CD4-positive, alpha-beta T cell (primary cell): ENCODE results near the gene AUTS2. TPM values are rescaled to one million over a fixed set of nuclear protein-coding genes. Genes with fewer than 3 reads are reported as not detected.

Source experiments
- ATAC-seq: fragments of 200-7000 bp; cut with Tn5 transposase; one replicate; pipeline ENCODE4 v1.10.0; 2022; ENCODE audit warnings: mild to moderate bottlenecking; ENCODE audit not compliant: poor library complexity
- CTCF ChIA-PET: fragments of 350-600 bp; sonication (Branson Sonifier 250); formaldehyde crosslinking; loops from one replicate; lab custom pipeline; 2021; ENCODE audit warnings: antibody characterized with exemption, inconsistent platforms; lab: Charles Lee
- POLR2A ChIA-PET: fragments of 350-600 bp; sonication (Branson Sonifier 250); formaldehyde crosslinking; loops from one replicate; lab custom pipeline; 2021; ENCODE audit warnings: antibody characterized with exemption, inconsistent platforms; lab: Charles Lee
- DNase-seq, 14 experiments: peaks; one replicate each; pipeline ENCODE4 v3.0.0-alpha.2; 2013 to 2020; ENCODE audit warnings: mixed read lengths in 2 of 14
- H3K27ac ChIP-seq, 2 donors: one replicate each; pipeline versions ENCODE4 v1.5.1 to v1.7.0; 2013; ENCODE audit warnings: low read length in 2 of 2, low read depth in 1 of 2, mild to moderate bottlenecking in 1 of 2
- H3K27me3 ChIP-seq, 2 experiments: 1 replicate in 1 of 2; 2 replicates in 1 of 2; pipeline versions ENCODE4 v1.6.1 to v1.7.0; 2013; ENCODE audit warnings: low read length in 2 of 2, control low read depth in 1 of 2, mild to moderate bottlenecking in 1 of 2, moderate library complexity in 1 of 2; ENCODE audit not compliant: insufficient read depth in 2 of 2, control insufficient read depth in 1 of 2
- H3K36me3 ChIP-seq: one replicate; pipeline ENCODE4 v1.6.1; 2013; ENCODE audit warnings: low read length, control low read depth; ENCODE audit not compliant: insufficient read depth
- H3K4me1 ChIP-seq: one replicate; pipeline ENCODE4 v1.6.1; 2013; ENCODE audit warnings: low read length, control low read depth; ENCODE audit not compliant: insufficient read depth
- H3K4me3 ChIP-seq: one replicate; pipeline ENCODE4 v1.5.1; 2013; ENCODE audit warnings: mild to moderate bottlenecking, low read length, moderate library complexity
- H3K9me3 ChIP-seq, 2 experiments: 1 replicate in 1 of 2; 2 replicates in 1 of 2; pipeline versions ENCODE4 v1.6.1 to v1.7.0; 2013; ENCODE audit warnings: low read length in 2 of 2, mild to moderate bottlenecking in 2 of 2, control low read depth in 1 of 2, moderate library complexity in 1 of 2; ENCODE audit not compliant: control insufficient read depth in 1 of 2, insufficient read depth in 1 of 2
- H3K27ac Mint-ChIP-seq: one replicate; pipeline ENCODE4 v1.8.0; 2020; ENCODE audit warnings: mixed read lengths
- H3K27me3 Mint-ChIP-seq: one replicate; pipeline ENCODE4 v1.8.0; 2021; ENCODE audit warnings: mixed read lengths
- H3K36me3 Mint-ChIP-seq: one replicate; pipeline ENCODE4 v1.8.0; 2021; ENCODE audit warnings: low read depth, mixed read lengths
- H3K4me1 Mint-ChIP-seq: one replicate; pipeline ENCODE4 v1.8.0; 2021; ENCODE audit warnings: low read depth, mixed read lengths
- H3K4me3 Mint-ChIP-seq: one replicate; pipeline ENCODE4 v1.8.0; 2020; ENCODE audit warnings: mild to moderate bottlenecking, mixed read lengths
- H3K9me3 Mint-ChIP-seq: one replicate; pipeline ENCODE4 v1.8.0; 2020; ENCODE audit warnings: mixed read lengths
- CTCF ChIP-seq: fragments of 200-600 bp; IDR thresholded peaks from one replicate; pipeline ENCODE4 v1.8.0; 2022; ENCODE audit warnings: antibody characterized with exemption, mild to moderate bottlenecking
- intact Hi-C, 2 experiments: fragments of 100-400 bp; cut with DNase I in 1 of 2; cut with micrococcal nuclease in 1 of 2; formaldehyde crosslinking; loops; one replicate each; pipeline versions ENCODE4 v1.15.1 to v1.9.0; 2023 to 2025; cut with DNase I, micrococcal nuclease
- total RNA-seq, 174 experiments: library from RNA in 2 of 174; stranded (reverse) in 2 of 174; gene quantifications; one replicate each; pipeline ENCODE4 v1.2.3 and lab custom pipeline; 2021 to 2026

AUTS2 gene
- total RNA-seq, 2 experiments from 2014 or later = 43.6 to 47.6 TPM

GRCh38 chr7:70663680-70664079, 1065.4 kb downstream of the AUTS2 start:
- no peak overlapping the region for H3K27ac Mint-ChIP-seq
- Histone ChIP-seq H3K27ac (no peak overlapping the region), H3K4me1 (peaks cover 26% of the 10 kb centered on the region), H3K27me3 (no peaks in the 10 kb centered on the region), H3K9me3 (peaks cover 0 to 6% of the 10 kb centered on the region in 2 experiments), H3K36me3 (no peaks in the 10 kb centered on the region), H3K4me3 (no peak overlapping the region)
- intact Hi-C loops = no loop called here
- TF ChIP-seq CTCF = no peak
- ATAC-seq (no peak), DNase-seq (no peak)
- ChIA-PET POLR2A (no interaction called here), CTCF (no interaction called here)
- H3K9me3 Mint-ChIP-seq = no peaks in the 10 kb centered on the region
- H3K4me3 Mint-ChIP-seq = no peak overlapping the region
- peaks cover 25% of the 10 kb centered on the region for H3K4me1 Mint-ChIP-seq
- H3K36me3 Mint-ChIP-seq = no peaks in the 10 kb centered on the region
- no peaks in the 10 kb centered on the region for H3K27me3 Mint-ChIP-seq

GRCh38 chr7:70665997-70666396, 1067.7 kb downstream of the AUTS2 start:
- no peak overlapping the region for H3K4me3 ChIP-seq
- no peaks in the 10 kb centered on the region for H3K36me3 ChIP-seq
- Mint-ChIP-seq H3K9me3 (no peaks in the 10 kb centered on the region), H3K36me3 (no peaks in the 10 kb centered on the region), H3K27ac (no peak overlapping the region), H3K4me3 (no peak overlapping the region), H3K27me3 (no peaks in the 10 kb centered on the region), H3K4me1 (peaks cover 9% of the 10 kb centered on the region)
- no peak for DNase-seq
- CTCF ChIA-PET = no interaction called here
- H3K27me3 ChIP-seq = no peaks in the 10 kb centered on the region
- H3K4me1 ChIP-seq = peaks cover 9% of the 10 kb centered on the region
- ATAC-seq = no peak
- no peak overlapping the region for H3K27ac ChIP-seq
- no peak for TF ChIP-seq CTCF
- H3K9me3 ChIP-seq = peaks cover 0 to 6% of the 10 kb centered on the region in 2 experiments
- POLR2A ChIA-PET = no interaction called here
- intact Hi-C loops = no loop called here

GRCh38 chr7:70667406-70667805, 1069.1 kb downstream of the AUTS2 start:
- ChIA-PET POLR2A (interaction anchor here (0.8 to 1.2 kb wide), 2 partner anchors 10 to 334 kb away, joined by 3 read pairs; no protein-coding TSS in a partner anchor), CTCF (no interaction called here)

More at GRCh38 chr7:70667406-70667805, 1069.1 kb downstream of the AUTS2 start:
- Mint-ChIP-seq H3K27me3 (no peaks in the 10 kb centered on the region), H3K36me3 (no peaks in the 10 kb centered on the region), H3K9me3 (no peaks in the 10 kb centered on the region), H3K27ac (no peak overlapping the region), H3K4me1 (peaks cover 5% of the 10 kb centered on the region), H3K4me3 (no peak overlapping the region)
- no peak overlapping the region for H3K4me3 ChIP-seq
- H3K4me1 ChIP-seq = peaks cover 5% of the 10 kb centered on the region
- no peak for TF ChIP-seq CTCF
- H3K27me3 ChIP-seq = no peaks in the 10 kb centered on the region
- intact Hi-C loops = no loop called here
- DNase-seq (no peak), ATAC-seq (no peak)
- no peaks in the 10 kb centered on the region for H3K9me3 ChIP-seq
- no peak overlapping the region for H3K27ac ChIP-seq
- H3K36me3 ChIP-seq = no peaks in the 10 kb centered on the region
